ENCODE data around the gene ABLIM1.

ABLIM1 gene

DNA sequence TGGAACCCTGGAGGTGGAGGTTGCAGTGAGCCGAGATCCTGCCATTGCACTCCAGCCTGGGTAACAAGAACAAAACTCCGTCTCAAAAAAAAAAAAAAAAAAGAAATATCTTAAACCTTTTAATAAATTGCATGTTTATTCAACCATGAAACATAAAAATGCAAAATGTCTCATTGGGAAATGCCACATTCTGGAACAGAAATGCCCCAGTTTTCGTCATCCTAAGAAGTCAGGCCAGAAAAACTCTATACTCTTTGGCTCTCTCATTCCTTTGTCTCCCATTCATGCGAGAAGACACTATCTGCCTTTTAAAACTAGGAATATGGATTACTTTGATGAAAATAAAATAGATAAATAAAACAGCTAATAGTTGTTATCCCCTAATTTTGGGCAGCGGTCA, 21.5 kb upstream of the ABLIM1 start:
- DNase-seq, result no peak

DNA sequence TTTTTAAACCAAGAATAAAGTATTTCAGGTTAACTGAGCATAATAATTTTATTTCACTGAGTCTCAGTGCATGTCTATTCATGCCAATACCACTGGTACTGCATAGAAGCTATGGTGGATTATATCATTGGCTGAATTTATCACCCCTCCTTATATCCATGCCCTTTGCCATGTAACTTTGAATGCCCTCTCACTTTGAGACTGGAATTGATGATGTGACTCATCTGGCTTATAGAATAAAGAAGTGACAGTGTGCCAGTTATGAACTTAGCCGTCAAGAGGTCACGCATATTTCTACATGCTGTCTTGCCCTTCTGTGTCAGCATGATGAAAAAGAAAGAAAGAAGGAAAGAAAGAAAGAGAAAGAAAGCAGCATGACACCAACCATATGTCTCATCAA, 20.7 kb upstream of the ABLIM1 start:
- DNase-seq, result no peak

DNA sequence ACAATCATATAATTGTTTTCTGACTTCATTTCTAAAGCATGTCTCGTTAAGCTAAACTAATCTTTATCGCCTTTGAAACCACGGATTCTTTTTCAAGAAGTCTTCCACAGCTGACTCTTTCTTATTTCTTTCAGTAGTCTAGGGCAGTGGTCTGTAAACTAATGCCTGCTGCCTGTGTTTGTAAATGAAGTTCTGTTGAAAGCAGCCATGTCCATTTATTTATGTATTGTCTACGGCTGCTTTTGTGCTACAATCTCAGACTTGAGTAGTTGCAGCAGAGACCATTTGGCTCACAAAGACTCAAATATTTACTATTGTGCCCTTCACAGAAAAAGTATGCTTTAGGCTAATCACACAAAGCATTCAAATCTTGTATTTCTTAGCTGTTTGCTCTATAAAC, 20.3 kb upstream of the ABLIM1 start:
- DNase-seq, result no peak

DNA sequence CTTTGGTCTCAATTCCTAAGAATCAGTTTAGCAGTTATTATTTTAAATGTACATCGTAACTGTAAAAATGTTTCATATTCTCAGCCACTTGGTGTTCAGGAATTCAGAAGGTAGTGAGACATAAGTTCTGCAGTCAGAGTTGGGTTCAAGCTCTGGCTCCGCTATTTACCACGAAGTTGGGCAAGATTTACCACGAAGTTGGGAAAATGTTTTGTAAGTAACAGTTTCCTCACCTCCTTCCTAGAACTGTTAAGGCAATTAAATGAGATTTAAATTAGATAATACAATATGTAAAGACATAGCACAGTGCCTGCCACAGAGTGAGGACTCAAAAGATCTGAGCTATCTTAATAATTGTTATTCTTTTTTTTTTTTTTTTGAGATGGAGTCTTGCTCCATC, 16.3 kb upstream of the ABLIM1 start:
- no peak for DNase-seq

DNA sequence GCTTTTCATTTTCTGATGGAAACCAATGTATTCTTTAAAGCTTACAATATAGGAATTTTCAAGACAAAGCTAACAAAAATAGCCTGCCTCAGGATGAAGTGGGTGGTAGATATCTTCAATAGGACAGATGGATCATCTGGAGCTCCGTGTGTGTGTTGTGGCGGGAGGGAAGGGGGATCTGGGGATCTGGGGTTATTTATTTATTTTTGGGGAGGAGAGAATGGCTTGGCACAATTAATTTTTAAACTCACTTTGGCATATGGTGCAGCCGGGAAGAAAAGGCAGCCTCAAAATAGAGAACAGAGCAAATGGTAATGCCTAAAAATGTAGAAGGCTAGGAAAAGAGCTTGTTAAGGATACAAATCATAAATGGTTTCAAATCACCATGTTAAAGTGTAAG, 11.6 kb upstream of the ABLIM1 start:
- no peak for DNase-seq

DNA sequence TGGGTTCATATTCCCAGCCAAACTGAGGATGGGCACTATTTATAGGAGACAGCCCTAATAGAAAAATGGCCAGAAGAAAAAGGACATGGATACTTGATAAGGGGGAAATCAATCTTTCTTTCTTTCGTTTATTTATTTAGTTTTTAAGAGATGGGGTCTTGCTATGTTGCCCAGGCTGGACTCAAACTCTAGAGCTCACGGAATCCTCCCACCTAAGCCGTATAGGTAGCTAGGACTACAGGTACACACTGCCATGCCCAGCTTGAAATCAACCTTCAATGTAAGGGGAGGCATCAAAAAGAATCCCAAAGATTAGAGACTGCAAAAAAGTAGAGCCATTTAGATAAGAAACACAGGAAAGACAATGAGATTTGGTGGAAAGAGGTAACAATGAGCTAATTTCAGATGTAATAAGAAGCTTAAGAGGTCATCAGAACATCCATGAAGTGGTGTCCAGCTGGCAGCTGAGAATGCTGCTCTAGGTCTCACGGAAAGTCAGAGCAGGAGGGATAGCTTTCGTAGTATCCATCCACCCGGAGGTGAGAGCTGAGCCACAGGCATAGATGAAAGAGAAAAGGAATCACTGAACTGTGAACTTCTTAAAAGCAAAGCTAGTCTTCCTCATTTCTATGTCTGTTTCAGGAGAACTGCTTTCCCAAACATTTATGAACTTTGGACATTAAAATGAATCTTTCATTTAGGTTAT, 10.5 kb upstream of the ABLIM1 start:
- DNase-seq, result no peak

GRCh38 chr10:114665873-114666272, 7.8 kb upstream of the ABLIM1 start:
- no peak for DNase-seq

- DNase-seq, result no peak
Measured at GRCh38 chr10:114665406-114665805, 7.3 kb upstream of the ABLIM1 start.

- DNase-seq, result no peak
Measured at GRCh38 chr10:114664127-114664526, 6.1 kb upstream of the ABLIM1 start.

GRCh38 chr10:114663626-114664025, 5.6 kb upstream of the ABLIM1 start:
- no peak for DNase-seq

DNA sequence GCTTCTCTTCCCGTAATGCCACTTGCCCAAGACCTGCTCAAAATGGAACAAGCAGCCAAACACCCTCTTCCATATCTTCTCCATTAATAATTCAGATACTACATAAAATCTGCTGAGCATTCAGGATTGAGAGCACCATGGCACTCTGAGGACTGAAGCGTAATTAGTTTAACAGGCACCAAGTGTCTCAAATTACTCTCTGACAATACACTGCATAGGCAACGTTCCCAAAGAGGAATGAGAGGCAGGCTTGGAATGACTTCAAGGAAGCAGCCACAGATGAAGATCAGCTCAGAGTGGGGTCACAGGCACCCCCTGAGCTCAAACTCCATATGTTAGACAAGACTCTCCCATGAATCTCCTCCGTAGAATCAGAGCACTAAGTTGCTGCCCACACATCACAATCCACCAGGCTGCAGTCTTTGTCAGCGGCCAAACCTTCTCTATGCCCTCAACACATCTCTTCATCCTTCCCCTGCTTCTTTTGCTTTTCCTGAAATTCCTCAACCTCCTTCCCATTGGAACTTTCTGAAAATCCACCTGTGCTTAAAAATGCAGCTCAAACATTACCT, 4.7 kb upstream of the ABLIM1 start:
- no peak for DNase-seq

DNA sequence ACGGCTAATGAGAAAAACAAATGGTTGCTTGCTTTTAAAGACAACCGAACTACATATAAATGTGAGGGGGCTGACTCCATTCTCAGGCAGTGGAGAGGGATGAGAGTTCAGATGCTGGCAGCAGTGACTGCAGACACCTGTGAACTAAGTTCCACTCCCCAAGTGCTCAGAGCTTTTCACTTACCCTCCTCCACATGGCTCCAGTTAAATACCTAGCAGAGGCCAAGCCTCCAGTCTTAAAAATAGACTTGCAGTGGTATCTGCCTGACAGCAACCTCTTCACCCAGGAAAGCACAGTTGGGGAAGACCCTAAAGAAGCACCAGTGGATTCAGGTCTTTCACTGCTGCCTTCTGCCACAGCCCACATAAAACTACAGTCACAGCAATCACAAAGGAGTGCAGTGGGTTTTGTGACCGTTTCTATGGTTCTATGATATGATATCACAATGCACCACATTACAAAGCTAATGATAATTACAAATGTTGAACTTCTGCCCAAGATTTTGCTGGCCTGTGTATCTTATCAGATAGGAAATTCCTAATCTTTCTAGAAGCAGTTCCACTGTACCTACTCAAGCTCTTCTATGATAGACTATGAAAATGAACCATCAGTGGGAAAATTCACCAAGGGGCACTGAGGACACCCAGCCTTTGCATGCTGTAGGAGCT, 3.3 kb upstream of the ABLIM1 start:
- no peak for DNase-seq

DNA sequence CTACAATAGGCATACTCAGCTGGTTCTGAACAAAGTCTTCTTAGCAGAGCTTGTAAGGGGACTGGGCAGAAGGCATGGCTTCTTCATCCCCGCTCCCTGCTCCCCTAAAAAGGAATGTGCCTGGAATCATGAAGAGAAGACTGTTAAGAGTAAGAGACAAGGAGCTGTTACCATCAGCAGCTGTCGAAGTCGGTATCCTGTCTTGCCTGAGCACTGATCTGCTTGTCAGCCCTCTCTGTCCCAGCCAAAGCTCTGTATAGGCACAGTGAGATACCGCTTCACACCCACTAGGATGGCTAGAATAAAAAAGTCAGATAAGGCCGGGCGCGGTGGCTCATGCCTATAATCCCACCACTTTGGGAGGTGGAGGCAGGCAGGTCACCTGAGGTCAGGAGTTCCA, 2.4 kb downstream of the ABLIM1 start:
- DNase-seq, result no peak

GRCh38 chr10:114654822-114655575, 3.1 kb downstream of the ABLIM1 start:
- no peak for DNase-seq

GRCh38 chr10:114653926-114654325, 4.1 kb downstream of the ABLIM1 start:
- DNase-seq, result no peak

GRCh38 chr10:114652402-114653368, 5.4 kb downstream of the ABLIM1 start:
- no peak for DNase-seq

DNA sequence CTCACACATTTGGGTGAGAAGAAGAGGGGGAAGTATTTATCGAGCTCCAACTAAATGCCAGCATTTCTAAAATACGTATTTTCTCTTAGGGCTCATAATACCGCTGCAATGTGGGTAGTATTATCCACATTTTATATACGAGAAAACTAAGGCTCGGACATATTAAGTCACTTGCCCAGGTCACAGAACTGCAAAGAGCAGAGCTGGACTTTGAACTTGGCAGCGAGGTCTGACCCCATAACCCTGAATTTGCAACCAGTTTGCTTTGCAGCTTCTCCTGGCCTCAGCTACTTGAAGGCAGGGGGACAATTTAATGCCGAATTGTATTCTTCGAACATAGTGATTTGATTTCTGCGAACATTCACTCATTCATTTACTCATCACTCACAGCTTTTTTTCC, 7.2 kb downstream of the ABLIM1 start:
- no peak for DNase-seq

- DNase-seq, result no peak
Measured at GRCh38 chr10:114650266-114650665, 7.8 kb downstream of the ABLIM1 start.

DNA sequence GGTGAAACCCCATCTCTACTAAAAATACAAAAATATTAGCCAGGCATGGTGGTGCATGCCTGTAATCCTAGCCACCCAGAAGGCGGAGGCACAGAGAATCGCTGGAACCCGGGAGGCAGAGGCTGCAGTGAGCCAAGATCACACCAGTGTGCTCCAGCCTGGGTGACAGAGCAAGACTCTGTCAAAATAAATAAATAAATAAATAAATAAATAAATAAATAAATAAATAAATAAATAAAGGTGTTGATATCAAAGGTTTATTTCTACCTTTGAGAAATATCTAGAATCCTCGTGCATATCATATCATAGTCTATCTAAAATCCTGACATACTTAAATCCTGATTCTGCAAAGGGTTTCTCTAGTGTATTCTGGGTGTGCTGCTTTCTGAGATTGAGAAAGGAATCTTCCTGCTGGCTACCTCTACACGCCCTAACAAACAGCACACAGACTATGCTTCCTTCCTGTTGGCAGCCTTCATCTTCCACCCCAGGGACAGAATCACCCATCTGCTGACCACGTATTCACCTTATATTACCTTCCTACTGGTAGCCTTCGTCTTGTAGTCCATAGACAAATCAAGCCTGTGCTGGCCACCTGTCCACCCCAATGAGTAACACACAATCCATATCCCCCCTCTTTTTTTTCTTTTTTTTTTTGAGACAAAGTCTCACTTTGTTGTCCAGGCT, 8.7 kb downstream of the ABLIM1 start:
- no peak for DNase-seq

GRCh38 chr10:114648368-114648767, 9.7 kb downstream of the ABLIM1 start:
- DNase-seq, result no peak

GRCh38 chr10:114647545-114648138, 10.4 kb downstream of the ABLIM1 start:
- DNase-seq, result no peak
